ENCODE measurements around the gene UQCR11. TPM values are rescaled to one million over a fixed set of nuclear protein-coding genes. Genes with fewer than 3 reads are reported as not detected.

Gene UQCR11
- total and polyA plus RNA-seq, 2 of the 4 experiments (the other 2 are of a cell fraction), result 29.2 to 177 TPM

DNA sequence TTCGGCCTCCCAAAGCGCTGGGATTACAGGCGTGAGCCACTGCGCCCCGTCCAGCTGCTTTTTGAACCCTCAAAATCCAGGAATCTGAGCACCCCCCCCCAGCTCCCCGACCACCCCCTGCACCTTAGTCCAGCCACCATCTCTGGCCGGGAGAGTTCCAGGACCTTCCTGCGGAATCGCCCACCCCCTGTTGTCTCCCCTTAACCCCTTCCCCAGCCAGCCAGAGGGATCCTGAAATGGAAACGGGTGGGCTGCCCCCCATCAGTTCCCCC, 11.8 kb downstream of the UQCR11 start:
- in situ Hi-C loops (cut with MboI; ENCODE audit: low sequenced_read_pairs) (no loop called here), intact Hi-C loops (cut with micrococcal nuclease) (no loop called here), dilution Hi-C loops (cut with HindIII; ENCODE audit: low sequenced_read_pairs, unreplicated experiment) (no loop called here)
- no peak overlapping the region for H4K91ac ChIP-seq (ENCODE audit: insufficient read depth, low read depth, low read length)
- no peak overlapping the region; the same call in 1 of the 2 replicates for H3K4me2 ChIP-seq (ENCODE audit: low read depth, low read length)
- peak overlapping the region; percentile 47 for H2AK5ac ChIP-seq (ENCODE audit: low read depth, low read length)
- no peak for DNase-seq
- peak overlapping the region; percentile 92 for H2AFZ ChIP-seq (replicated peaks; ENCODE audit: low read length, poor library complexity)
- no peaks in the 10 kb centered on the region for H3K27me3 ChIP-seq (ENCODE audit: control insufficient read depth, insufficient read depth, low read length)
- H2BK120ac ChIP-seq (ENCODE audit: low read depth, low read length), result no peak overlapping the region
- H3K4me3 ChIP-seq (ENCODE audit: insufficient read depth, low read depth, low read length), result no peak overlapping the region
- peak overlapping the region; percentile 51 to 91; a peak in 2 of 4 replicates for H4K8ac ChIP-seq (ENCODE audit: low read depth in 2 of 2, low read length in 2 of 2)
- no TSS peak for BruUV-seq (replicated peaks)
- peaks cover 11% of the 10 kb centered on the region for H3K4me1 ChIP-seq (ENCODE audit: control insufficient read depth, insufficient read depth, low read length)
- no peak overlapping the region for H2BK20ac ChIP-seq (ENCODE audit: low read depth, low read length)
- H3K9me3 ChIP-seq (ENCODE audit: control insufficient read depth, insufficient read depth, low read length), result no peaks in the 10 kb centered on the region
- H3K36me3 ChIP-seq (ENCODE audit: control insufficient read depth, insufficient read depth, low read length), result peaks cover 18% of the 10 kb centered on the region
- H2BK15ac ChIP-seq (ENCODE audit: low read depth, low read length), result no peak overlapping the region
- H3K18ac ChIP-seq (ENCODE audit: low read depth, low read length), result no peak overlapping the region
- H3K14ac ChIP-seq (replicated peaks; ENCODE audit: low read depth, low read length), result no peak overlapping the region
- H2BK5ac ChIP-seq (ENCODE audit: low read depth, low read length, poor library complexity, severe bottlenecking), result no peak overlapping the region
- no peak overlapping the region for H4K5ac ChIP-seq (ENCODE audit: low read depth, low read length)
- H3K9me1 ChIP-seq (ENCODE audit: insufficient read depth, low read length), result peaks cover 10% of the 10 kb centered on the region; the same call in 1 of the 2 replicates
- POLR2A ChIA-PET (ENCODE audit: unreplicated experiment), result no interaction called here
- CTCF ChIA-PET, result interaction anchor here (1.1 kb wide), 1 partner anchor 48 kb away, joined by 3 read pairs; no protein-coding TSS in a partner anchor
- no peak overlapping the region; the same call in 1 of the 2 replicates for H3K27ac ChIP-seq (ENCODE audit: insufficient read depth, low read length)
- H3K79me1 ChIP-seq (ENCODE audit: low read depth in 1 of 2, low read length in 2 of 2), result peaks cover 8 to 53% of the 10 kb centered on the region in 2 experiments
- peak overlapping the region; percentile 63; the same call in 1 of the 2 replicates for H3K9ac ChIP-seq (ENCODE audit: low read depth, low read length)
- TF ChIP-seq SMC3 (IDR thresholded peaks at IDR 0.05; ENCODE audit: low read depth, low read length), result no peak
- TF ChIP-seq FOS (IDR thresholded peaks at IDR 0.05; ENCODE audit: low read depth, low read length), result no peak
- no peak for TF ChIP-seq RCOR1 (IDR thresholded peaks at IDR 0.05; ENCODE audit: insufficient replicate concordance, low read length)
- TF ChIP-seq RFX5 (IDR thresholded peaks at IDR 0.05; ENCODE audit: low read depth, low read length), result no peak
- TF ChIP-seq MXI1 (IDR thresholded peaks at IDR 0.05; ENCODE audit: borderline replicate concordance, low read depth, low read length), result no peak
- TF ChIP-seq RAD21 (IDR thresholded peaks at IDR 0.05; ENCODE audit: low read length), result no peak
- TF ChIP-seq NFE2L2 (IDR thresholded peaks at IDR 0.05; ENCODE audit: low read depth, low read length), result no peak
- TF ChIP-seq BHLHE40 (IDR thresholded peaks at IDR 0.05; ENCODE audit: low read depth, low read length), result no peak
- no peak for ATAC-seq (ENCODE audit: low read depth)
- H3K23ac ChIP-seq (ENCODE audit: low read depth, low read length), result peak overlapping the region; percentile 89; the same call in 1 of the 2 replicates
- peak overlapping the region; percentile 79; the same call in 1 of the 2 replicates for H3K4ac ChIP-seq (ENCODE audit: low read depth, low read length)
- 58% methylated on average over 4 of the region's 10 CpGs; no CpG with 5 or more reads in 1 of the 2 experiments for WGBS, 2 experiments (ENCODE audit: extremely low coverage in 2 of 2, insufficient read length in 1 of 2)
- peaks cover 26% of the 10 kb centered on the region for H4K20me1 ChIP-seq (ENCODE audit: insufficient read depth, low read length)
- no peak overlapping the region for H3K56ac ChIP-seq (ENCODE audit: extremely low read depth, insufficient read depth, low read length)
- H2AK9ac ChIP-seq (replicated peaks; ENCODE audit: low read depth, low read length, poor library complexity), result no peak overlapping the region

All from IMR-90 (cell line).